NCI-H748 (cell line): ENCODE results near the gene ATXN2.

ENCODE experiments used
- DNase-seq: peaks from one replicate; lab custom pipeline; 2025; ENCODE audit not compliant: unreplicated experiment; lab: John Stamatoyannopoulos, UW

Gene ATXN2

DNA sequence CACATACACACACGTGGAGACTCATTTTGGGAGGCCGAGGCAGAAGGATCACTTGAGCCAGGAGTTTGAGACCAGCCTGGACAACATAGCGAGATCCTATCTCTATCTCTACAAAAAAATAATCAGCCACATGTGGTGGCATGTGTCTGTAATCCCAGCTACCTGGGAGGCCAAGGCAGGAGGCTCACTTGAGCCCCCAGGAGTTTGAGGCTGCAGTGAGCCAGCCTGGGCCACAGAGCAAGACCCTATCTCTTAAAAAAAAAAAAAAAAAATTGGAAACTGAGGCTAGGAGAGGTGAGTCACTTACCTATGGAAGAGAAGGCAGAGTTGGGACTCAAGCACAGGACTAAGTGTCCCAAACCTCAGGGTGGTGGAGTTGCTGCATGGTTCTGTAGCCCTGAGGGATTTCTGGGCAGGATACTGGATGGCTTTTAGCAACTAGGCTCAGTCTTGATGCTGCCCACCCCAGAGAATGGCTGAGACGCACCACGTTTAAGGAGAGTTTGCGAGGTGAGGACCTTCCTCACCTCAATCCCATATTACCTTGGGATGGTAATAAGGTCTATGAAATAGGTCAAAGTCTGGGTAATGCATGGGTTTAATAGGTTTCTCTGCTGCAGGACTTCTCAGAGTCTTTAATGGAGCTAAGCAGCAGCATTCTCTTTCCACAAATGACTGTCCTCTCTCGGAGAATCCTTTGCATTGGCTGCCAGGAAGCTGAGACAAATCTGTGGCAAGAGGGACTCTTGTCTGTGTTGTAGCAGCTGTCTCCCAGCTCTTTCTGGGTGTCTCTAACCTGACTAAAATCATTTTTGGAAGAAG lies 157.8 kb downstream of the ATXN2 start:
- DNase-seq, result no peak

DNA sequence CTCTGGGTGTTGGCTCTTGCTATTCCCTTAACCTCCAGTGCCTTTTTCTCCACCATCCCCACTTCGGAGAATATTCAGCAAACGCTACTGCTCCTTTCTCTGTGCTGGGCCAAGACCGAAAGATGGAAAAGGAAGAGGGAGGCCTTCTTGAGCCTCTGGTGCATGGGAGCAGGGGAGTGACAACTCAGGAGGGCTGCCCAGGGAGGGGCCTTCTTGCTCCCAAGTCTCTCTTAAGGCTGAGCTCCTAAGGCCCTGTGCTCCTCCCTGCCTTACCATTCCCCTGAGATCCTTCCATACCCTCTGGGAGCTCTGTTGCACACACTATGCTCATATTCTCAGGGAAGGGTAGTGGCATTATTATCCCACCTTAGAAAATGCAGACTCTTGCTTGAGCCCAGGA lies 158.5 kb downstream of the ATXN2 start:
- no peak for DNase-seq

GRCh38 chr12:111440152-111440551 lies 159.0 kb downstream of the ATXN2 start:
- DNase-seq, result no peak

DNA sequence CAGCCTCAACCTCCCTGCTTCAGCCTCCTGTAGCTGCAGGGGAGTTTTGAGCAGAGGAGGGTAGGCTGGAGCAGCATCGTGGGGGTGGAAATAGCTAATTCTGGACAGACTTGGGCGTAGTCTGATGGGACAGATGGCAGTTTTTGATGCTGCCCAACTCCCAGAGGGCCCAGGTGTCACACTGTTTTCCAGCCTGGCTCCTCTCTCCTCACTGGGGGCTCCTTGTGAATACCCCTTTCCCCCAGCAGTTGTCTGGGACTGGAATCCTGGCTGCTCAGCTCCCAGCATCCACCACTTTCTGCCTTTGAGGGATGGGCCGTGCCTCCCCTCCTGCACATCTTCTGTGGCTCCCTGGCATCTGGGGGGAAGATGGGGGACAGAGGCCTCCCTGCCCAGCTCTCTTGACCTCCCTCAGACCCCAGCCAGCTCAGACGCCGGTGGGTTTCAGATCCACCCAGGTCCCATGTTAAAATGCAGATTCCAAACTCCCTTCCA lies 159.4 kb downstream of the ATXN2 start:
- DNase-seq, result no peak

DNA sequence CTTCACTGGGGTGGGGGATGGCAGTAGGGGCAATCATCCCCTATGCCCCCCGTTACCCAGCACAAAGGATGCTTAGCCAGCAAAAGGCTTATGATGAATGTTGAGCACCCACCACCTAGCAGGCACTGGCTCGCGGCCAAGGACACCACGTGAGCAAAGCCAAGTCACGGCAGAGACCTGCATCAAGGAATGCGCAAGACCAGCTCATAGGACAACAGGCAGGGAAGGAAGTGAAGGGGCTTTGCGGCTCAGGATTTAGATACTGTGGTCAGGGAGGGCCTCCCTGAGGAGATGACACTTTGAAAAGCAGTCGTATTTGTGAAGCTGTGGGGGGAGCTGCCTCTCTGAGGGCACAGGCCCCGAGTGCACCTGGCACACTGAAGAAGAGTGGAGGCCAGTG lies 160.6 kb downstream of the ATXN2 start:
- DNase-seq, result peak; percentile 24

- DNase-seq, result no peak
These were observed 161.2 kb downstream of the ATXN2 start for GRCh38 chr12:111437816-111438454.

DNA sequence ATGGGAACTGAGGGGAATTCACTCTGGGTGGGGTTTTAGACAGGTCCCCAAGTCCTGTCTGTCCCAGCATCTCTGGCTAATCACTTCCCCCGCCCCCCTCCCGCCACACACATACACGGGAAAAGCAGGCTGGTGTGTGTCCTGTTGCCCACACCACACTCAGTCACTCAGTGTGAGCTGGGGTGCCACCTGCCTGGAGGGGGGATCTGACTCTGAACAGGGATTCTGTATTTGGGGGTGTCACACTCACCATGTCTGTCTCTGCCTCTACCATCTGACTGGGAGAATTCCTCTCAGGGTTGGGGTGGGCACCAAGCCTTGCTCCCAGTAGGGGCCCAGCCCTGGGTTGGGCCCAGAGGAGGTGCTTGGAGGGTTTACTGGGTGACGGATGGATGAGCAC lies 162.3 kb downstream of the ATXN2 start:
- no peak for DNase-seq

- DNase-seq, result no peak
These were observed 162.8 kb downstream of the ATXN2 start for GRCh38 chr12:111436266-111436665.

DNA sequence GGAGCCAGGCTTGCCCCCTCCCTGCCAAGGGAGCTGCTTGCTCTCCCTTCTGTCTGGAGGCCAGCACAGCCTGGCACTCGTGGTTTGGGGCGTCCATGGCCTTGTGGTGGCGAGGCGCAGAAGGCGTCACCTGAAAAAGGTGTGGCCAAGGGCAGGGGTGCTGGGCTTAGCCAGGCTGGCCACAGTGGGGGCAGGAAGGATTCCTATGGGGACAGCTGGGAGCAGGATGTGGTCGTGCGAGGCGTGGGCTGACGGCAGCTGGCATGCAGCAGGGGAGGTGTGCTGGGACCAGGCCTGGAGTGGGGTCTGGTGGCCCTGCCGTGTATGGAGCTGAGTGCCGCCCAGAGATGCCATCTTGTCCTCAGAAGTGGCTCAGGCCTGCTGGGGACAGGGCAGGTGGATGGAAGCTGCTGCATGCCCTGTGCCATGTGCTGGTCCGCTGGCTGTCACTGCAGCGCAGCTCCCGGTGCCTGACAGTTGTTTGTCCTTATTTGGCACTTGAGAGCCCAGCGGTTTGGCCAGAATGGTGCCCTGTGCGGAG lies 163.4 kb downstream of the ATXN2 start:
- no peak for DNase-seq

GRCh38 chr12:111434680-111435338 lies 164.3 kb downstream of the ATXN2 start:
- peak; percentile 44 for DNase-seq

DNA sequence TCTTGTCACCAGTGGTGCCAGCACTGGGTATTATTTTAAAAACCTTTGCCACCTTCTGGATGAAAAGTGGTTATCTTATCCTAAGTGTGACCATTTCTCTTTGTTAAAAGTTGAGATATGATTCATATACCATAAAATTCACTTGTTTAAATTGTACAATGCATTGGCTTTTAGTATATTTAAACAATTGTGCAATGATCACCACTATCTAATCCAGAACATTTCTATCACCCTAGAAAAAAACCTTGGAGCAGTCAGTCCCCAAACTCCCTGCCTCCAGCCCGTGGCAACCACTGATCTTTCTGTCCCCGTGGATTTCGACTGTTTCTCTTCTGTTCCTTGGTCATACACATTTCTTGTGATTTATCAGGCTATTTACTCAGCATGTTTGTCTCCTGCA lies 165.1 kb downstream of the ATXN2 start:
- no peak for DNase-seq

DNA sequence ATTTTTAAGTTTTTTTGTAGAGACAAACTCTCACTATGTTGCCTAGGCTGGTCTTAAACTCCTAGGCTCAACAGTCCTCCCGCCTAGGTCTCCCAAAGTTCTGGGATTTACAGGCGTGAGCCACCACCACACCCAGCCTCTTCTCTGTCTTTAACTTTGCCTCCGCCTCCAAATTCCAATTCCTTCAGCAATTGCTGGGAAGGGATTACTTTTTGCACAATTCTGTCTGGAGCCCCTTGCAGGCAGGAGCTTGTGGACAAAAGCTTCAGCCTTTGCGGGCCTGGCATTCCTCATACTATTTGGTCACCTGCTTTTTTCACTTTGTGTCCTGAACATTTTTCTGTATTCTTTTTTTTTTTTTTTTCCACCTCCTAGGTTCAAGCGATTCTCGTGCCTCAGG lies 167.3 kb downstream of the ATXN2 start:
- no peak for DNase-seq

GRCh38 chr12:111430433-111431353 lies 168.4 kb downstream of the ATXN2 start:
- DNase-seq, result no peak

DNA sequence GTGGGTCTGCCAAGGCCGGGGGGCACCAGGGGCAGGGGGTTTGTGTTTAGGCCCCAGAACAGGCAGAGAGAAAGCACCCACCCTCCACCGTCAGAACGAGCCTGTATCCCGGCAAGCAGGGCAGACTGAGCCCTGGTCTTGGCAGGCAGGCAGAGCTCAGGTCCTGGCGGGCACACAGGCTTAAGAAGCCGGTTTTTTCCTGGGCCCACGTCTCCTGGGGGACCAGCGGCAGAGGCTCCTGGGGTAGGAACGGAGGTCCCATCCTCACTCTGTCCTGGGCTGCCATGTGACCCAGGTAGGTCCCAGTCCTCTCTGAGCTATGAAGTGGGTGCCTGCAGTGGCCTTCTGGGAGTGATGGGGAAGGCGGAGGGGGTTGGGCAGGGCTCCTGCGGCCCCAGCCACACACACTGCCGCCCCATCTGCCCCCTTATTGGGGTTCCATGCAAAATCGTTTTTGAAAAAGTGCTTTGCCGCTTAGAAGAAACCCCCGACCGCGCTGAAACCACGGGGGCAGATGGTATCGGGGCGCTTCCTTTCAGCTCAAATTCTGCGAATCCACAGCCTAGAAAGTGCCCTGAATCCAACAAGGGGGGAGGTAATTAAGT lies 169.2 kb downstream of the ATXN2 start:
- no peak for DNase-seq

DNA sequence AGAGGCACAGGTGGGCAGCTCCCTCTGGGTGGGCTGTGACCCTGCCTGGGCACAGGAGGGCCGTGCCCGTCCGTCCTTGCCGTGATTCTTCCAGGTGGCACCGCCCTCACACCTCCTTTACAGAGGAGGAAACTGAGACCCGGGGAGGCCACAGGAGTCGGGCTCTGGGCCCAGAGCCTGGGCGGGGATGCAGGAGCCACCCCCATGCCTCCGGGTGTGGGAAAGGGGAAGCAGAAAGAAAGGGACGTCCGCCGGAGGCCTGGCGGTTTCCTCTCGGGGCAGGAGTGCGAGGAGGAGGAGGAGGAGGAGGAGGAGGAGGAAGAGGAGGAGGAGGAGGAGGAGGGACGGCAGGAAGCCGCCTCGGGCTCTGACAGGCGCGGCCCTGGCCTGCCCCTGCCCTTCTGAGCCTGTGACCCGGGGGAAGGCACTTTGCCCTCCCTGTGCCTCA lies 170.4 kb downstream of the ATXN2 start:
- DNase-seq, result no peak

- DNase-seq, result no peak
These were observed 170.9 kb downstream of the ATXN2 start for GRCh38 chr12:111428081-111428727.

GRCh38 chr12:111427417-111428074 lies 171.6 kb downstream of the ATXN2 start:
- DNase-seq, result no peak

DNA sequence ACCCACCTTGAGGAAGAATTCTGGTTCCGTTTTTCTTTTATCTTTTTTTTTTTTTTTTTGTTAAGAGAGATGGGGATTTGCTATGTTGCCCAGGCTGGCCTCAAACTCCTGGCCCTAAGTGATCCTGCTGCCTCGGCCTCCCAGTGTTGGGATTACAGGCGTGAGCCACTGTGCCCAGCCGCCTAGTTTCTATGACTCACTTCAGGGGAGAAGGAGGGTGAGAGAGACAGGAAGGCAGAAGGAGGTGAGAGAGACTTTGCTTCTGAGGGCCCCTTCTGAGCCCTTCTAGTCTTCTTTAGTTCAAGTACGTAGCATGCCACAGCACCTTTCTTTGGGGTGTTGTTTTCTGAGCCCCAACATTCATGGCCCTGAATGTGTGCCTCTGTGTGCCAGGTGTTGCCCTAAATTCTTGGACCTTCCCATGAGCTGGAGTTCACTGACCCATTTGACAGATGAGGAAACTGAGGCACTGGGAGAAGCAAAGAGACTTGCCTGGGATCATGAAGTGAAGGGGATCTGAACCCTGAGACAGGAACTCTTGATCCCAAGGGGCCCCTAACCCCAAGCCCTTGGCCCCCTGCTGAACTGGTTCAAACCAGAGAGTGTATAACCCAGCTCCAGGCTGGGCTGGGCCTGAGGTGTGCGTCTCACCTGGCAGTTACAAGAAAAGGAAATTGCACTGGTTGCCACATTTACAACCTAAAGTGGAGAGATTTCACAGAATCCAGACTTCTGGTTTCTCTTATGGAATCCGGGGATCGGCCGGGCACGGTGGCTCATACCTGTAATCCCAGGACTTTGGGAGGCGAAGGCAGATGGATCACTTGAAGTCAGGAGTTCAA lies 172.6 kb downstream of the ATXN2 start:
- no peak for DNase-seq
